Smooth muscle cell (in vitro differentiated cells): Measurements from ENCODE around the gene ATP6V1G1. TPM values are rescaled to one million over a fixed set of nuclear protein-coding genes. Genes with fewer than 3 reads are reported as not detected.

Experiments
- DNase-seq: peaks from one replicate; lab custom pipeline; 2025; ENCODE audit not compliant: unreplicated experiment; lab: John Stamatoyannopoulos, UW
- H2AFZ ChIP-seq: fragments of 200-600 bp; sonication (generic); 2 replicates; pipeline ENCODE4 v1.6.0; 2016; ENCODE audit warnings: antibody characterized with exemption, low read depth, mild to moderate bottlenecking
- H3F3A ChIP-seq: fragments of 200-600 bp; sonication (generic); 2 replicates; pipeline ENCODE4 v1.6.0; 2017; ENCODE audit warnings: antibody characterized with exemption, low read depth
- H3K27ac ChIP-seq: fragments of 200-600 bp; sonication (generic); 2 replicates; pipeline ENCODE4 v1.5.1; 2016; ENCODE audit warnings: low read depth, mild to moderate bottlenecking
- H3K27me3 ChIP-seq: fragments of 200-600 bp; sonication (generic); 2 replicates; pipeline ENCODE4 v1.6.1; 2016; ENCODE audit warnings: low read depth, mild to moderate bottlenecking
- H3K36me3 ChIP-seq: fragments of 200-600 bp; sonication (generic); 2 replicates; pipeline ENCODE4 v1.5.1; 2016; ENCODE audit warnings: low read depth
- H3K4me1 ChIP-seq: fragments of 200-600 bp; sonication (generic); 2 replicates; pipeline ENCODE4 v1.5.1; 2016; ENCODE audit warnings: low read depth
- H3K4me2 ChIP-seq: fragments of 200-600 bp; sonication (generic); 2 replicates; pipeline ENCODE4 v1.6.0; 2016; ENCODE audit warnings: mild to moderate bottlenecking
- H3K4me3 ChIP-seq: fragments of 200-600 bp; sonication (generic); 2 replicates; pipeline ENCODE4 v1.5.1; 2016; ENCODE audit warnings: mild to moderate bottlenecking
- H3K79me2 ChIP-seq: fragments of 200-600 bp; sonication (generic); 2 replicates; pipeline ENCODE4 v1.6.0; 2016; ENCODE audit warnings: low read depth, mild to moderate bottlenecking
- H3K9ac ChIP-seq: fragments of 200-600 bp; sonication (generic); 2 replicates; pipeline ENCODE4 v1.6.0; 2016; ENCODE audit warnings: low read depth
- H3K9me3 ChIP-seq: fragments of 200-600 bp; sonication (generic); replicated peaks from 2 replicates; pipeline ENCODE4 v1.5.1; 2016; ENCODE audit warnings: low read depth
- H4K20me1 ChIP-seq: fragments of 200-600 bp; sonication (generic); 2 replicates; pipeline ENCODE4 v1.6.0; 2016; ENCODE audit warnings: low read depth
- CTCF ChIP-seq: fragments of 200-600 bp; sonication (generic); IDR thresholded peaks from 2 replicates; pipeline ENCODE4 v1.5.1; 2017; ENCODE audit warnings: borderline replicate concordance, mild to moderate bottlenecking, antibody characterized with exemption; ENCODE audit not compliant: insufficient read depth, poor library complexity, severe bottlenecking
- WGBS: methylation state at CpG from one replicate; pipeline ENCODE4 v1.1.7; 2016; ENCODE audit warnings: low lambda C conversion rate; 5-methylcytosine and 5-hydroxymethylcytosine counted together
- polyA plus RNA-seq: library from polyadenylated mRNA; unstranded; fragments of >200 nt; fragmentation: Nextera tagmentation; extraction: Ambion mirVana; gene quantifications from 2 replicates; pipeline ENCODE4 v1.2.1, GENCODE V29; 2016
- total RNA-seq: library from RNA; depleted of rRNA; stranded (reverse); fragments of >200 nt; gene quantifications from 2 replicates; pipeline ENCODE4 v1.2.3, GENCODE V29; 2014

ATP6V1G1 gene
- total and polyA plus RNA-seq, 2 experiments from 2014 or later: 340 to 400 TPM

- Histone ChIP-seq H3K9ac (no peak overlapping the region), H3K9me3 (no peaks in the 10 kb centered on the region), H3K79me2 (no peaks in the 10 kb centered on the region), H3K36me3 (no peaks in the 10 kb centered on the region), H3K4me1 (no peaks in the 10 kb centered on the region), H3F3A (no peaks in the 10 kb centered on the region), H2AFZ (no peak overlapping the region), H3K4me3 (no peak overlapping the region), H4K20me1 (no peaks in the 10 kb centered on the region), H3K27ac (no peak overlapping the region), H3K4me2 (no peak overlapping the region), H3K27me3 (no peaks in the 10 kb centered on the region)
- no peak for TF ChIP-seq CTCF
- no peak for DNase-seq
- WGBS: 70% methylated on average over 3 of the region's 3 CpGs
These were observed 26.6 kb upstream of the ATP6V1G1 start for GRCh38 chr9:114560956-114561355.

GRCh38 chr9:114561771-114562170 is 25.8 kb upstream of the ATP6V1G1 start:
- Histone ChIP-seq H3K27me3 (no peaks in the 10 kb centered on the region), H3K4me2 (no peak overlapping the region), H3K4me1 (no peaks in the 10 kb centered on the region), H3K9me3 (no peaks in the 10 kb centered on the region), H3F3A (no peaks in the 10 kb centered on the region), H3K4me3 (no peak overlapping the region), H4K20me1 (no peaks in the 10 kb centered on the region), H2AFZ (no peak overlapping the region), H3K79me2 (no peaks in the 10 kb centered on the region), H3K9ac (no peak overlapping the region), H3K36me3 (no peaks in the 10 kb centered on the region), H3K27ac (no peak overlapping the region)
- 72% methylated on average over 7 of the region's 7 CpGs for WGBS
- TF ChIP-seq CTCF: no peak
- DNase-seq: no peak

GRCh38 chr9:114565204-114565603 is 22.4 kb upstream of the ATP6V1G1 start:
- Histone ChIP-seq H3K27ac (no peak overlapping the region), H3K79me2 (no peaks in the 10 kb centered on the region), H3K36me3 (no peaks in the 10 kb centered on the region), H3K4me3 (no peak overlapping the region), H3K4me2 (no peak overlapping the region), H3K9ac (no peak overlapping the region), H3K9me3 (no peaks in the 10 kb centered on the region), H4K20me1 (no peaks in the 10 kb centered on the region), H2AFZ (no peak overlapping the region), H3F3A (no peaks in the 10 kb centered on the region), H3K4me1 (no peaks in the 10 kb centered on the region), H3K27me3 (no peaks in the 10 kb centered on the region)
- no peak for TF ChIP-seq CTCF
- DNase-seq: no peak
- WGBS: 93% methylated on average over 3 of the region's 3 CpGs

GRCh38 chr9:114570742-114571141 is 16.8 kb upstream of the ATP6V1G1 start:
- H3K4me3 ChIP-seq: no peak overlapping the region
- H2AFZ ChIP-seq: no peak overlapping the region
- H3K9ac ChIP-seq: no peak overlapping the region
- no peaks in the 10 kb centered on the region for H3K4me1 ChIP-seq
- 94% methylated on average over 7 of the region's 7 CpGs for WGBS
- no peak overlapping the region for H3K27ac ChIP-seq
- no peaks in the 10 kb centered on the region for H3K36me3 ChIP-seq
- no peak overlapping the region for H3K4me2 ChIP-seq
- H3K9me3 ChIP-seq: no peaks in the 10 kb centered on the region
- H3K79me2 ChIP-seq: no peaks in the 10 kb centered on the region
- no peaks in the 10 kb centered on the region for H4K20me1 ChIP-seq
- H3F3A ChIP-seq: no peaks in the 10 kb centered on the region
- no peak for DNase-seq
- H3K27me3 ChIP-seq: no peaks in the 10 kb centered on the region
- TF ChIP-seq CTCF: no peak
